Measurements from ENCODE around the gene WNT4. TPM values are rescaled to one million over a fixed set of nuclear protein-coding genes. Genes with fewer than 3 reads are reported as not detected.

WNT4 gene
- total RNA-seq, 1 experiment from 2014 or later, result 0.18 TPM

DNA sequence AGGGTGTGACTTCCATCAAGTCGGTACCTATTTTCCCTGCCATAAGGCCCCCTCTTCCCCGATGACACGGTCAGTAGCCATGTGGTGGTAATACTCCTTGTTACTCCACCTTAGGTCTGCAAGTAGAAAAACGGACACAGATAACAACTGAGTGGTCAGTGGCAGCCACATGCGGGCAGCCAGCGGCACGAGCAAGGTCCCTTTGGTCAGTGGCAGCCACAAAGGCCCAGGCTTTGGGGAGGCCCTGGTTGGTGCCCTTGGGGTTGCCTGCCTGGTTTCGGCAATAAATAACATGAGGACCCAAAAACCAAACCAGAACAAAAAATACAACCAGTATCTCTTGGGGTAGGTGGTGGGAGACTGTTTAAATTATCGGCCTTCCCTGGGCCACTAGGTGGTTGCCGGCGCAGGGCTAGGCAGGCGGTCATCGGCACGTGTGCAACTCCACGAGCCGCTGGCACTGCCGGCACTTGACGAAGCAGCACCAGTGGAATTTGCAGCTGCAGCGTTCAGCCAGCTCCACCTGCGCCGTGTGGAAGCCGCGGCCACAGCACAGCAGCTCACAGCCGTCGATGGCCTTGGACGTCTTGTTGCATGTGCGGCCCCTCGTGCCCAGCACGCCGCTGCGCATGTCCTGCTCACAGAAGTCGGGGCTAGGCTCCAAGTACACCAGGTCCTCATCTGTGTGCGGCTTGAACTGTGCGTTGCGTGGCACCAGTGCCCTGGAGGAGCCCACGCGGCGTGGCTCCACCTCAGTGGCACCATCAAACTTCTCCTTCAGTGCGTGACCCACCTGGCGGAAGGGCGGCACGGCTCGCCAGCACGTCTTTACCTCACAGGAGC is 23.1 kb downstream of the WNT4 start:
- in situ Hi-C loops (cut with HindIII; ENCODE audit: low pct_unique_long_range_greater_than_20kb, low sequenced_read_pairs), result no loop called here
- no peak for DNase-seq (ENCODE audit: low read depth, low spot score)

DNA sequence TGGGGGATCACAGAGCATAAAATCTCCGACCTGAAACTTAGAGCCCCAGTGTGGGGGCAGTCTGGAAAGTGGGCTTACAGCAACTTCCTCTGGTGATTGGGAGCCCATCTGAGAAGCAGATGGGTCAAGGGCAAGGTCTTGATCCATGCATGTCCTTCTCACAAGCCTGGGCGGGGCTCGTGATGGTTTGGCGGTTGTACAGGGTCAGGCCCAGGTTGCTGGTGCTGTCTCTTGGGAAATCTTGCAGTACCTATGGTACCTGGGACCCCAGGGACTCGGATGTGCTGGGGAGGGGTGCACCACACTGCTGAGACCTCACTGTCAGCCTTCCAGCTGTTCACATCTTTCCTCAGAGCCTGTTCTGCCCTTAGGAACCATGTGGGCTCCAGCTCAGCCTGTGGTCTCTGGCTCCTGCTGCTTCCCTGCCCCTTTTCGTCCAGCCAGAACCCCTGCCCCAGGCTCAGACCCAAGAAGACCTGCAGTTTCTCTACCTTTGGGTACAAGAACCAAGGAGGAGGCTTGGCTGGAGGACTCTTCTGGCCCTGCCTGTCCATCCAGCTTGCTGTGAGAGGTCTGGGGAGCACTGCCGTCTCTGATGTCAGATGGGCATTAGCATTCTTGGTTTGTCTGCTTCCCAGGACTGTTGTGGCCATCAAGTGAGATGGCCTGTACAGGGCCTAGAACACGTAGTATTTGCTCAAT is 24.5 kb downstream of the WNT4 start:
- no peak for DNase-seq (ENCODE audit: low read depth, low spot score)
- in situ Hi-C loops (cut with HindIII; ENCODE audit: low pct_unique_long_range_greater_than_20kb, low sequenced_read_pairs), result no loop called here

DNA sequence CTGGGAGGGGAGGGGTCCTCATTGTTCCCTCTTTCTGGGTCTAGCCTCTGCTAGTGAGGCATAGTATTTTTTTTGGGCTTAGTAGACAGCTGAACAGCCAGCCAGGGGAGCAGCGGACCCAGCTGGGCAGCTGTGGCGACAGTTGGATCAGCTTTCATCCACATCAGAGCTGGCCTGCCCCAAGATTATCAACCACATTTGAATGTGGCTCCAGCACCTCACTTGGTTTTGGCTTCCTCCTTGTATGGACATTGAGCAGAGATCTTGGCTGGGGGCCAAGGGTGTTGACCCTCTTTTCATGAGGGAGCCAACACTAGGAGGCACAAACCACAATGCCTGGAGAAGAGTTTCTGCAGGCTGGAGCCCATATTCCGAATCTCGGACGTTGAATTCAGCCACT is 25.0 kb downstream of the WNT4 start:
- in situ Hi-C loops (cut with HindIII; ENCODE audit: low pct_unique_long_range_greater_than_20kb, low sequenced_read_pairs), result no loop called here
- no peak for DNase-seq (ENCODE audit: low read depth, low spot score)

DNA sequence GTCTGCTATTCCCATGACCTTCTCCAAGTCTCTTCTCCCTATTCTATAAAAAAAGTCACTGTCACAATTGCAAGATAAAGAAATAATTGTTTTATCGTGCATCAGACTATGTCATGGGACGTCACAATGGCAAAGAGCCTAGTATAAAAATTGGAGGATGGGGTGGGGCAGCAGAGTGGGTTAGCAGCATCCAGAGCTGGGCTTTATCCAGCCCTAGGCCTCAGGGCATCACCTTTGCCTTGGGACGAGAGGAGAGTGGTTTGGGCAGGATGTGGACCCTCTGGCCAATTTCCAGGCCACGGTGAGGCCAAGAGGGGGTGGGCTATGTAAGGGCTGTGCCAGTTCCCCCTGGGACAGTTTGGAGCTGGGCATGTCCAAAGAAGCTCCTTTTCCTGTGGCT is 25.7 kb downstream of the WNT4 start:
- in situ Hi-C loops (cut with HindIII; ENCODE audit: low pct_unique_long_range_greater_than_20kb, low sequenced_read_pairs), result no loop called here
- DNase-seq (ENCODE audit: low read depth, low spot score), result peak; percentile 65

DNA sequence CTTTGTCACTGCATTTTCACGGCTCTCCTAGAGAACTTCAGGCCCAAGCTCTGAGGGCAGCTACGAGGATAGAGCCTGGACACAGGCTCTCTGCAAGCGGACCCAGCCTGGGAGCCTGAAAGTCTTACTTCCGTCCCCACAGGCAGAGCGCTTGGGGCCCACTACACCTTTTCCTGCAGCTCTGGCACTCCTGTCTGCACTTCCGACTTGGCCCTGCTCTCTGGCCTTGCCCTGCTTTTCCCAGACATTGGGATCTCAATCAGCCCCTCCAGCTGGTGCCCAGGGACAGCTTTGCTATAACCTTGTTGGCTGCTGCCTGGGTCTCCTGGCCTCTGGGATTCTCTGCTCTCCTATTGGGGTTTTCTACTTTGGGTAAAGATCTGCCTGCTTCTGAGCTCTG is 27.6 kb downstream of the WNT4 start:
- DNase-seq (ENCODE audit: low read depth, low spot score), result no peak
- in situ Hi-C loops (cut with HindIII; ENCODE audit: low pct_unique_long_range_greater_than_20kb, low sequenced_read_pairs), result no loop called here

DNA sequence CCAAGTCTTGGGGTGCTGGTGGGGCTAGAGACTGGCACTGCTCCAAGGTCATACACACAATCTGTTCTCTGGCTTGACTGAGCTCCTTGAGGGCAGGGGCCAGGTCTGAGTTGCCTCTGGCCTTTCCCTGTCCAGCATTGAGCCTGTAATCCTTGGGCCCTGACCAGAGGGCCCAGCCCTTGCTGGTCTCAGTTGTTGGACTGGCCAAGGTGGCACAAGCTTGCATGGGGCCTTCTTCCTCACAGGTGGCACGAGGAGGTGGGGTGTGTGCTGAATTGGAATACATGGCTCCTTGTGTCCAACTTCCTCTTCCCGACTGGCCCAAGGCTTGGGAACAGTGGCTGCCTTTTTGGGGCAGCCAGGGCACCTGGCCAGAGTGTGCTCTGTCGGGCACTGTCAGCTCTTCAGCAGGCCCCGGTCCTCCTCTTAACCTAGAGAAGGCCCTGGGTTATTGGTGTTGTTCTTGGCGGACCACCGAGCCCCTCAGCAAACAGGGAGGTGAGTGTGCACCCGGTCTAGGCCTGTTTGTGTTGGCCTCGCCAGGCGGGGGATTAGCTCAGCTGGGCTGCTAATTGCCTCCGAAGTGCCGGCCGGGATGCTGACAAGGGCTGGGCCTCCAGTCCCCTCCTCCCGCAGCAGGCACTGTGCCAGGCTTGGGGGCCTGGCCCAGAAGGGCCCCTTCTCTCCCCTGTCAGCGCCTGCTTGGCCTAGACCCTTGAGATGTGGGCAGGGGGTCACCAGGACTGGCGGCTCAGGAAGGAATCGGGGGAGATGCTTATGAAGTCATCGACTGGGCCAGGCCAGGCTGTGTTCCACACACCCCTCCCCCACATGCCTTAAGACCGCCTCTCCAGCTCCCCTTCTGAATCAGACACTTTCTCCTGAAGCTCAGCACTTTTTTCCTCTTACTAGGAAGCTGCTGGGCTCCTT is 28.5 kb downstream of the WNT4 start:
- in situ Hi-C loops (cut with HindIII; ENCODE audit: low pct_unique_long_range_greater_than_20kb, low sequenced_read_pairs), result no loop called here
- DNase-seq (ENCODE audit: low read depth, low spot score), result no peak

DNA sequence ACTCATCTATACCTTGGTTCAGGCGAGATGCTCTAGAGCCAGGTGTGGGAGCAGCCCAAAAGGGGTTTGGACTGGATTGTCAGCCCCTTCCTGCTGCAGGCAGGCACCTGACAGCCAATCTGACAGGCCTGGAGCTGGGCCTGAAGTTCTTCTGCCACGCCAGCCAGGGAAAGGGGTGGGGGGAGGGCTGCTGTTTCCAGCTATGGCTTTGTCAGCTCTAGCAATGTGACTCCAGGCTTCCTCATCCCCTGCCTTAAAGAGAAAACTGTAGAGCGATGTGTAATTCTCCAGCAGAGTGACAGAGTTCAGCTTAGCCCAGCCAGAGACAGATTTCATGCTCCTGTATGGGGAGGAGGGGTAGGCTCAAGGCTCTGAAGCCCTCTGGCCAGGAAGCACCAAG is 30.3 kb downstream of the WNT4 start:
- in situ Hi-C loops (cut with HindIII; ENCODE audit: low pct_unique_long_range_greater_than_20kb, low sequenced_read_pairs), result no loop called here
- DNase-seq (ENCODE audit: low read depth, low spot score), result no peak

DNA sequence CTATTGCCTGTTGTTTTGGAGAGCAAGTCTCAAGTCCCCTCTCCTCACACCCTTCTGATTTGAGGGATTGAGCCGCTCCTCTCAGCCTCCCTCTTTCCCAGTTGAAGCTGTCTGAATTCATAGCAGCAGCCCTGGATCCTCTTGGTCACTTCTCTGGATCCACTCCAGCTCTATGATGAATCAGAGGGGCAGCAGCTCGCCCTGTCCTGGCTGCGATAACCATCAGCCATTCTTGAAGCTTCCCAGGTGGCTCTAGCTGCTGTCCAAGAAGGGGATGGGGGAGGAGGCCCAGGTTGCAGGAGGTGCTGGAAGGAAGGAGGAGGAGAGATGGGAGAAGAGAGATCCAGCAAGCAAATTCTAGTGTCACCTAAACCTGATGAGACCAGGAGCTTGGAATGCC is 31.3 kb downstream of the WNT4 start:
- in situ Hi-C loops (cut with HindIII; ENCODE audit: low pct_unique_long_range_greater_than_20kb, low sequenced_read_pairs), result no loop called here
- no peak for DNase-seq (ENCODE audit: low read depth, low spot score)

DNA sequence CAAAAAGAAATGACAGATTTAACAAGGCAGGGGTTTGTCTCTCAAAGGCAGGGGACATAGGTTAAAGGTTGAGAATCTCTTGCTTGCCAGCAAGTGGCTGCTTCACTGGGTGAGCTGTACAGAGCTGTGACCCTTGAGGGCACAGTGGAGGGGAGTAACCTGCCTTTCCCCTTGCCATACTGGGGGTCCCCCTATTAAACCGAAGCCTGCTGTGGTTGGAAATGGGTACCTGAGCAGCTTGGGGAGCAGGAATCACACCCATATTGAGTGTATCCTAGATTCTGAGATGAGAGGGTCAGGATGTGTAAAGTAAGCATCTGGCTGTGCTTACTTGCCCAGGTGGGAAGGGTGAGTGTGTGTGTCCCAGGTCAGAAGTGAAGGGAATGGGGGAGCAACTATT is 31.8 kb downstream of the WNT4 start:
- in situ Hi-C loops (cut with HindIII; ENCODE audit: low pct_unique_long_range_greater_than_20kb, low sequenced_read_pairs), result no loop called here

DNA sequence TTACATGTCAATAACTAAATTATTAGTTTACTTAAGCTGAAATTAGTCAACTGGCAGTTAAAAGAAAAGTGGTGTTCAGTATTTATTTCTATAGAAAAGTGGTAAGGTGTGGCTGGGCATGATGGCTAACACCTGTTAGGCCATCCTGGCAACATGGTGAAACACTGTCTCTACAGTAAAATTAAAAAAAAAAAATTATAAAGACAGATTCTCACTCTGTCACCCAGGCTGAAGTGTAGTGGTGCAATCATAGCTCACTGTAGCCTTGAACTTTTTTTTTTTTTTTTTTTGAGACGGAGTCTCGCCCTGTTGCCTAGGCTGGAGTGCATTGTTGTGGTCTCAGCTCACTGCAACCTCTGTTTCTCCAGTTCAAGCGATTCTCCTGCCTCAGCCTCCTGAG is 32.9 kb downstream of the WNT4 start:
- DNase-seq (ENCODE audit: low read depth, low spot score), result no peak
- in situ Hi-C loops (cut with HindIII; ENCODE audit: low pct_unique_long_range_greater_than_20kb, low sequenced_read_pairs), result no loop called here

More for the DNA sequence above, 31.8 kb downstream of the WNT4 start:
- DNase-seq (ENCODE audit: low read depth, low spot score), result no peak

DNA sequence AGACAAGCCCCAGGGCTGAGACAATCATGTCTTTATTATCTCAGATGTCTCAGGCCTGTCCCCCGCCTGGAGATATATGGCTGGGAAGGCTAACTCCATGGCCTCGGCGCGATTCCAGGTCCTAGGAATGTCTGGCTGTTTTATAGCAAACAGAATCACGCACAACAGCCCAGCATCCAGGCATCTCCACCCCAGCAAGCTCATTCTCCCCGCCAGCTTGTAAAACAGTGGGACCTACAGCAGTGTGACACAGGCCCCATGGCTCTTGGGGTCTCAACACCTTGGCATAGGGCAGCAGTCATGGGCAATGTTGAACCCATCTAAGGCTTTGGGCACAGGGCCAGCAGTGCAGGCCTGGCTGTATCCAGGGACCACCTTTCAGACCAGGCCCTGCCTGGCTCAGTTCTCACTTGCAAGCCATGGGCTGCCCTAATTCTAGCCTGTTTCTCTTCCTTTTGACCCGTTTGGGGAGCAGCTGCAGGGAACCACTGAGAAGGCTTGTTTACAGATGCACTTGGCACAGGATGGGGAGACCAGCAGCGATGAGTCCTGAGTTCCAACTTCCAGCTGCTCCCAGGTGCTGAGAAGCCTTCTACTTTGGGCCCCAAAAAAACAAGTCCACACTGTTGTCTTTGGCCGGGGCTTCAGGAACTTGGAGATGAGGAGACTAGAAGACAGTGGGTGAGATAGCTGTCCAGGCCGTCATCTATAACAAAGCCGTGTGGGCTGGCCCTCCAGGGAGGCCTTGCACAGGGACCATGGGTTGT is 34.4 kb downstream of the WNT4 start:
- DNase-seq (ENCODE audit: low read depth, low spot score), result no peak
- in situ Hi-C loops (cut with HindIII; ENCODE audit: low pct_unique_long_range_greater_than_20kb, low sequenced_read_pairs), result no loop called here

DNA sequence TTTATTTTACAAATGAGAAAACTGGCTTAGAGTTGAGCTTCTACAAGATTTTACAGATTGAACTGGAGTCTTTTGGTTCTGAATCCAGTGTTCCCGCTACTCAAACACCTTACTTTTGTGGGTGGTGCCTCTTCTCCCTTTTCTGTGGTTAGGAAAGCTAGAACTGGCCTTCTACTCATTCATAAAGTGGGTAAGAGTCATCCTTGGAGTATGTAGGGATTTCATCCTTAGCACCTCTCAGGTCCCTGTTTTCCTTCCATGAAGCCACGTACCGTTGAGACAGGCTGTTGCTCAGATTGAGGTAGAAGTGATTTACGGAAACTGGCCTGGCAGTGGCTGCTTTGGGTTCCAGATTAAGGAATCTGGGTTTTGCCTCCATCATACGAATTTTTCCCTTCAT is 35.8 kb downstream of the WNT4 start:
- in situ Hi-C loops (cut with HindIII; ENCODE audit: low pct_unique_long_range_greater_than_20kb, low sequenced_read_pairs), result no loop called here
- no peak for DNase-seq (ENCODE audit: low read depth, low spot score)

DNA sequence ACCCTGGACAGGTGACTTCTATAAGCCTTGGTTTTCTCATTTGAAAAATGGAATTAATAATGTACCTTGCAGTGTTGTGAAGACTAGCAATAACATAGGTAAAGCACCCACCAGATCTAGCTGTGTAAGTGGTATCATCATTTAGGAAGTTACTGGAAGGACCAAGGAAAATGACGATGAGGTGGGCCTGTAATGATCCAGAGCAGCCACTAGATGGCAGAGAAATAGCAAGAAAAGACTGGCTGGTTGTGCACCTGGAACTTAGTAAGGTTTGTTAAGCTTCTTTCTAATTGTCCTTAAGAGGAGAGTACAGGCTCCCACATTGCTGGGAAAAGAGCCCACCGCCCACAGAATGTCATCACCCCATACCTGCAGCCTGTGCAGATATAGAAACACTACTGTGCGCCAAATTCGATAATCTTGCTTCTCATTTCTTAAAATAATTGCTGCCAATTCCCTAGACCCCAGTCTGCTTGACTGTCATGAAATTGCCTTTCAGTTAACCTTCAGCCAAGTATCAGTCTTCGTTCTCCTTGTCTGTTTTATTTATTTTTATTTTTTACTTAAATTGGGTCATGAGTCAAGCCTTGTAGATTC is 37.2 kb downstream of the WNT4 start:
- in situ Hi-C loops (cut with HindIII; ENCODE audit: low pct_unique_long_range_greater_than_20kb, low sequenced_read_pairs), result no loop called here

DNA sequence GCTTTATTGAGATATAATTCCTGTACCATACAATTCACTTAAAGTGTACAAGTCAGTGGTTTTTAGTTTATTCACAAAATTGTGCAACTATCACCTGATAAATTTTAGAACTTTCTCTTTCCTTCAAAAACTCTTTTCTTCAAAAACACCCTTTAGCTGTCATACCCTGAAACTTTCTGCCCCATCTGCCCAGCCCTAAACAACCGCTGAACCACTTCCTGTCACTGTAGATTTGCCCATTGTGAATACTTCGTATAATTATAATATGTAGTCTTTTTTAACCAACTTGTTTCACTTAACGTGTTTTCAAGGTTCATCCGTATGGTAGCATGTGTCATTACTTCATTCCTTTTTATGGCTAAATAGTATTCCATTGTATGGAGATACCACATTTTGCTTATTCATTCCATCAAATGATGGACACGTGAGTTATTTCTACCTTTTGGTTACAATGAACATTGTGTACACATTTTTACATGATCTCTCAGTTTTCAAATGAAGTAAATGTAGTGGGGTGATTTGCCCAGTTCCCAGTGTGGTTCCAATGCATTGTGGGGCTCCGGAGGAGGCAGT is 37.9 kb downstream of the WNT4 start:
- in situ Hi-C loops (cut with HindIII; ENCODE audit: low pct_unique_long_range_greater_than_20kb, low sequenced_read_pairs), result no loop called here
- no peak for DNase-seq (ENCODE audit: low read depth, low spot score)

More for the DNA sequence above, 37.2 kb downstream of the WNT4 start:
- DNase-seq (ENCODE audit: low read depth, low spot score), result peak; percentile 61

DNA sequence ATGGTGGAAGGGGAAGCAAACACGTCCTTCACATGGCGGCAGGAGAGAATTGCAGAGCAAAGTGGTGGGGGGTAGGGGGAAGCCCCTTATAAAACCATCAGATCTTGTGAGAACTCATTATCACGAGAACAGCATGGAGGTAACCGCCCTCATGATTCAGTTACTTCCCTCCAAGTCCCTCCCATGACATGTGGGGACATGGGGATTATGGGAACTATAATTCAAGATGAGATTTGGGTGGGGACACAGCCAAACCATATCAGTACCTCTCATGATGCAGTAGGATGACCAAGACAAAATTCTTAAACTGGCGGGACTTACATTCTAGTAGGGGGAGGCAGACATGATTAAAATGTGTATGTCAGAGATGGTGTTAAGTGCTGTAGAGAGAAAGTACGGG is 38.8 kb downstream of the WNT4 start:
- in situ Hi-C loops (cut with HindIII; ENCODE audit: low pct_unique_long_range_greater_than_20kb, low sequenced_read_pairs), result no loop called here

DNA sequence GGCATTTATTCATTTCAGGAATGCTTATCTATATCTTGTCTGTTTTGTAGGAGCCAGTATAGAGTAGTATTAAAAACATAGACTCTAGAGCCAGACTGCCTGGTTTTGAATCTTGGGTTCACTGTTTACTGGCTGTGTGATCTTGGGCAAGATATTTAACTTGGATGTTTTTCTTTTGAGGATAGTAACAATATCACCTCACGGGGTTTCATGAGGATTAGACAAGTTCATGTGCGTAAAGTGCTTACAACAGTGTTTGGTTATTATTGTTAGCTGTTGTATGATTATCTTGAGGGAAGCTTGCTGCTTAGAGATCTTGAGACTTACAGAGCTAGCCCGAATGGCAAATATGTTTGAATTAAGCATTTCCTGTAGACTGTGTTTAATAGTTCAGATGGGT is 40.2 kb downstream of the WNT4 start:
- in situ Hi-C loops (cut with HindIII; ENCODE audit: low pct_unique_long_range_greater_than_20kb, low sequenced_read_pairs), result no loop called here
- no peak for DNase-seq (ENCODE audit: low read depth, low spot score)

More for the DNA sequence above, 38.8 kb downstream of the WNT4 start:
- DNase-seq (ENCODE audit: low read depth, low spot score), result no peak

DNA sequence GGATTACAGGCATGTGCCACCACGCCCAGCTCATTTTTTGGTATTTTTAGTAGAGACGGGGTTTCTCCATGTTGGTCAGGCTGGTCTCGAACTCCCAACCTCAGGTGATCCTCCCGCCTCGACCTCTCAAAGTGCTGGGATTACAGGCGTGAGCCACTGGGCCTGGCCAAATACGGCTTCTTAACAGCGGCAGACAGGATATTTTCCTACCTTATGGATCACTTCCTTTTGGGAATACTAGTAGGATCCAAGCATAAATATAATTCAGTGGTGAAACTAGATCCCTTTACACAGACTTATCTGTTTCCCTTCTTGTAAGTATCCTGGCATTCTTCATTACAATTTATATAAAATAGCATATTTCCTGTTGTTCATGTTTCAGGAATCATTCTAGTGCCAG is 40.9 kb downstream of the WNT4 start:
- in situ Hi-C loops (cut with HindIII; ENCODE audit: low pct_unique_long_range_greater_than_20kb, low sequenced_read_pairs), result no loop called here
- no peak for DNase-seq (ENCODE audit: low read depth, low spot score)

All from SK-MEL-5 (cell line).